Ramos (cell line): ENCODE measurements around the gene CYBC1.
"Not testable (repeated sequence)": the region's sequence is repeated elsewhere in the genome, so short reads cannot be mapped to it uniquely, and the experiment has no call there.

Experiments used
- in situ Hi-C: fragments of 300-500 bp; cut with MboI; formaldehyde crosslinking; loops from one replicate; pipeline ENCODE4 v1.14.3; 2022; ENCODE audit warnings: low sequenced_read_pairs; ENCODE audit not compliant: unreplicated experiment

The CYBC1 gene

GRCh38 chr17:82480318-82480717, 29.8 kb upstream of the CYBC1 start:
- in situ Hi-C loops: no loop called here

GRCh38 chr17:82479602-82480001, 29.1 kb upstream of the CYBC1 start:
- in situ Hi-C loops: no loop called here

GRCh38 chr17:82477934-82478333, 27.4 kb upstream of the CYBC1 start:
- in situ Hi-C loops: no loop called here

GRCh38 chr17:82475458-82475857, 24.9 kb upstream of the CYBC1 start:
- in situ Hi-C loops: no loop called here

GRCh38 chr17:82474223-82475010, 23.9 kb upstream of the CYBC1 start:
- in situ Hi-C loops: no loop called here

GRCh38 chr17:82470065-82470464, 19.5 kb upstream of the CYBC1 start:
- in situ Hi-C loops: no loop called here

- in situ Hi-C loops: no loop called here
Measured at GRCh38 chr17:82468692-82469091, 18.1 kb upstream of the CYBC1 start.

GRCh38 chr17:82465023-82465603, 14.6 kb upstream of the CYBC1 start:
- in situ Hi-C loops: no loop called here

GRCh38 chr17:82464567-82464929, 14.0 kb upstream of the CYBC1 start:
- in situ Hi-C loops: no loop called here

- in situ Hi-C loops: no loop called here
Measured at GRCh38 chr17:82463925-82464566, 13.5 kb upstream of the CYBC1 start.

- in situ Hi-C loops: no loop called here
Measured at GRCh38 chr17:82463391-82463790, 12.8 kb upstream of the CYBC1 start.

- in situ Hi-C loops: no loop called here
Measured at GRCh38 chr17:82461827-82462524, 11.4 kb upstream of the CYBC1 start.

GRCh38 chr17:82459936-82460335, 9.4 kb upstream of the CYBC1 start:
- in situ Hi-C loops: not testable (repeated sequence)

- in situ Hi-C loops: no loop called here
Measured at GRCh38 chr17:82458885-82459424, 8.4 kb upstream of the CYBC1 start.

GRCh38 chr17:82458179-82458884, 7.8 kb upstream of the CYBC1 start, which contains the start of gene NARF:
Gene NARF, plus strand, starts transcription at chr17:82458741. Its CDS starts 63 bp downstream, at chr17:82458804.
- in situ Hi-C loops: no loop called here

- in situ Hi-C loops: no loop called here
Measured at GRCh38 chr17:82457929-82458178, 7.3 kb upstream of the CYBC1 start.

- in situ Hi-C loops: no loop called here
Measured at GRCh38 chr17:82457073-82457928, 6.7 kb upstream of the CYBC1 start.

GRCh38 chr17:82453706-82454105, 3.2 kb upstream of the CYBC1 start:
- in situ Hi-C loops: not testable (repeated sequence)

GRCh38 chr17:82453151-82453550, 2.6 kb upstream of the CYBC1 start:
- in situ Hi-C loops: not testable (repeated sequence)
